ENCODE results near the gene KIRREL3.

DNA sequence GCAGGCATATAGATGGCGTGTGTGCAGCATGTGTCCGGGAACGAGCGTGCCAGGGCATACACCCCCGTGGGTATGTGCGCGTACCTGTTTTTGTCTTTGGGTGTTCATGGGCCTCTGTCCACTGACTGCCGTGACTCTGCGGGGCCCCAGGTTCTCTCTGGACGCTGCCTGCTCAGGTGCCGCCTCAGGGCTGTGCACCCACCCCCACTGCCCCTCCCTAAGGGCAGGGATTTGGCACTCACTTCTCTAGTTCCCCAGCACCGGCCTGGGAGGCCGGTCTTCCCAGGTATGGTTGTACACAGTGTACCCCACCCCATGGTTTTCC lies 533.6 kb downstream of the KIRREL3 start:
- TF ChIP-seq, protein P1, sequence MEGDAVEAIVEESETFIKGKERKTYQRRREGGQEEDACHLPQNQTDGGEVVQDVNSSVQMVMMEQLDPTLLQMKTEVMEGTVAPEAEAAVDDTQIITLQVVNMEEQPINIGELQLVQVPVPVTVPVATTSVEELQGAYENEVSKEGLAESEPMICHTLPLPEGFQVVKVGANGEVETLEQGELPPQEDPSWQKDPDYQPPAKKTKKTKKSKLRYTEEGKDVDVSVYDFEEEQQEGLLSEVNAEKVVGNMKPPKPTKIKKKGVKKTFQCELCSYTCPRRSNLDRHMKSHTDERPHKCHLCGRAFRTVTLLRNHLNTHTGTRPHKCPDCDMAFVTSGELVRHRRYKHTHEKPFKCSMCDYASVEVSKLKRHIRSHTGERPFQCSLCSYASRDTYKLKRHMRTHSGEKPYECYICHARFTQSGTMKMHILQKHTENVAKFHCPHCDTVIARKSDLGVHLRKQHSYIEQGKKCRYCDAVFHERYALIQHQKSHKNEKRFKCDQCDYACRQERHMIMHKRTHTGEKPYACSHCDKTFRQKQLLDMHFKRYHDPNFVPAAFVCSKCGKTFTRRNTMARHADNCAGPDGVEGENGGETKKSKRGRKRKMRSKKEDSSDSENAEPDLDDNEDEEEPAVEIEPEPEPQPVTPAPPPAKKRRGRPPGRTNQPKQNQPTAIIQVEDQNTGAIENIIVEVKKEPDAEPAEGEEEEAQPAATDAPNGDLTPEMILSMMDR (optimal IDR thresholded peaks at IDR 0.05 in 1 of 3, IDR thresholded peaks at IDR 0.05 in 1 of 3, conservative IDR thresholded peaks at IDR 0.05 in 1 of 3; ENCODE audit: extremely low read depth in 1 of 3, insufficient read depth in 2 of 3, low read length in 3 of 3), result no peak
- no peak for TF ChIP-seq EZH2 (IDR thresholded peaks at IDR 0.05; ENCODE audit: low read length)
